Measurements from ENCODE around the gene DPYD. TPM values are rescaled to one million over a fixed set of nuclear protein-coding genes. Genes with fewer than 3 reads are reported as not detected.

The DPYD gene
- total and polyA plus RNA-seq, 2 donors from 2014 or later = 4.9 to 41.6 TPM

- Histone ChIP-seq H3K4me3 (ENCODE audit: low read length in 3 of 3) (no peak overlapping the region), H3K9me3 (ENCODE audit: control insufficient read depth in 2 of 3, insufficient read depth in 1 of 3, low read length in 3 of 3) (no peaks in the 10 kb centered on the region), H3K4me1 (ENCODE audit: control insufficient read depth in 2 of 3, insufficient read depth in 2 of 3, low read depth in 1 of 3, low read length in 3 of 3) (no peaks in the 10 kb centered on the region), H3K9ac (ENCODE audit: low read length in 3 of 3) (no peak overlapping the region), H3K36me3 (ENCODE audit: control insufficient read depth in 2 of 3, insufficient read depth in 3 of 3, low read length in 3 of 3) (no peaks in the 10 kb centered on the region), H3K27ac (ENCODE audit: low read depth in 2 of 2, low read length in 2 of 2) (no peak overlapping the region), H3K27me3 (ENCODE audit: control insufficient read depth, insufficient read depth, low read length) (no peaks in the 10 kb centered on the region)
- DNase-seq (no peak), FAIRE-seq (no peak)
- intact Hi-C loops (cut with DNase I) = no loop called here
- TF ChIP-seq CTCF (IDR thresholded peaks at IDR 0.05; ENCODE audit: borderline replicate concordance, extremely low read depth, insufficient read depth) = no peak
Observed at GRCh38 chr1:97488530-97488929, 432.3 kb downstream of the DPYD start.

- Histone ChIP-seq H3K4me3 (ENCODE audit: low read length in 3 of 3) (no peak overlapping the region), H3K27ac (ENCODE audit: low read depth in 2 of 2, low read length in 2 of 2) (no peak overlapping the region), H3K4me1 (ENCODE audit: control insufficient read depth in 2 of 3, insufficient read depth in 2 of 3, low read depth in 1 of 3, low read length in 3 of 3) (no peaks in the 10 kb centered on the region), H3K9ac (ENCODE audit: low read length in 3 of 3) (no peak overlapping the region), H3K36me3 (ENCODE audit: control insufficient read depth in 2 of 3, insufficient read depth in 3 of 3, low read length in 3 of 3) (no peaks in the 10 kb centered on the region), H3K9me3 (ENCODE audit: control insufficient read depth in 2 of 3, insufficient read depth in 1 of 3, low read length in 3 of 3) (no peaks in the 10 kb centered on the region), H3K27me3 (ENCODE audit: control insufficient read depth, insufficient read depth, low read length) (no peaks in the 10 kb centered on the region)
- intact Hi-C loops (cut with DNase I) = no loop called here
- FAIRE-seq (no peak), DNase-seq (no peak)
- TF ChIP-seq CTCF (IDR thresholded peaks at IDR 0.05; ENCODE audit: borderline replicate concordance, extremely low read depth, insufficient read depth) = no peak
Observed at GRCh38 chr1:97482022-97482421, 438.8 kb downstream of the DPYD start.

- no peaks in the 10 kb centered on the region for H3K36me3 ChIP-seq (ENCODE audit: control insufficient read depth in 2 of 3, insufficient read depth in 3 of 3, low read length in 3 of 3)
- DNase-seq = no peak
- H3K27ac ChIP-seq (ENCODE audit: low read depth in 2 of 2, low read length in 2 of 2) = no peak overlapping the region
- no peak overlapping the region for H3K4me3 ChIP-seq (ENCODE audit: low read length in 3 of 3)
- FAIRE-seq = no peak
- intact Hi-C loops (cut with DNase I) = no loop called here
- H3K27me3 ChIP-seq (ENCODE audit: control insufficient read depth, insufficient read depth, low read length) = no peaks in the 10 kb centered on the region
- H3K9me3 ChIP-seq (ENCODE audit: control insufficient read depth in 2 of 3, insufficient read depth in 1 of 3, low read length in 3 of 3) = no peaks in the 10 kb centered on the region
- no peak for TF ChIP-seq CTCF (IDR thresholded peaks at IDR 0.05; ENCODE audit: borderline replicate concordance, extremely low read depth, insufficient read depth)
- no peaks in the 10 kb centered on the region for H3K4me1 ChIP-seq (ENCODE audit: control insufficient read depth in 2 of 3, insufficient read depth in 2 of 3, low read depth in 1 of 3, low read length in 3 of 3)
- no peak overlapping the region for H3K9ac ChIP-seq (ENCODE audit: low read length in 3 of 3)
Observed at GRCh38 chr1:97467445-97467844, 453.4 kb downstream of the DPYD start.

GRCh38 chr1:97464305-97464704 is 456.5 kb downstream of the DPYD start:
- FAIRE-seq = no peak
- no peak for DNase-seq
- intact Hi-C loops (cut with DNase I) = no loop called here
- Histone ChIP-seq H3K27ac (ENCODE audit: low read depth in 2 of 2, low read length in 2 of 2) (no peak overlapping the region), H3K27me3 (ENCODE audit: control insufficient read depth, insufficient read depth, low read length) (no peaks in the 10 kb centered on the region), H3K4me1 (ENCODE audit: control insufficient read depth in 2 of 3, insufficient read depth in 2 of 3, low read depth in 1 of 3, low read length in 3 of 3) (no peaks in the 10 kb centered on the region), H3K4me3 (ENCODE audit: low read length in 3 of 3) (no peak overlapping the region), H3K9me3 (ENCODE audit: control insufficient read depth in 2 of 3, insufficient read depth in 1 of 3, low read length in 3 of 3) (no peaks in the 10 kb centered on the region), H3K36me3 (ENCODE audit: control insufficient read depth in 2 of 3, insufficient read depth in 3 of 3, low read length in 3 of 3) (no peaks in the 10 kb centered on the region), H3K9ac (ENCODE audit: low read length in 3 of 3) (no peak overlapping the region)
- TF ChIP-seq CTCF (IDR thresholded peaks at IDR 0.05; ENCODE audit: borderline replicate concordance, extremely low read depth, insufficient read depth) = no peak

All from kidney (tissue), 14 donors.